ENCODE results near the gene CCND1. TPM values are rescaled to one million over a fixed set of nuclear protein-coding genes. Genes with fewer than 3 reads are reported as not detected.

Gene CCND1
- total and polyA plus RNA-seq, 2 of the 8 experiments (the other 6 are each of a cell fraction or from before 2014, with no cell fraction given) = 64.5 to 170 TPM

DNA sequence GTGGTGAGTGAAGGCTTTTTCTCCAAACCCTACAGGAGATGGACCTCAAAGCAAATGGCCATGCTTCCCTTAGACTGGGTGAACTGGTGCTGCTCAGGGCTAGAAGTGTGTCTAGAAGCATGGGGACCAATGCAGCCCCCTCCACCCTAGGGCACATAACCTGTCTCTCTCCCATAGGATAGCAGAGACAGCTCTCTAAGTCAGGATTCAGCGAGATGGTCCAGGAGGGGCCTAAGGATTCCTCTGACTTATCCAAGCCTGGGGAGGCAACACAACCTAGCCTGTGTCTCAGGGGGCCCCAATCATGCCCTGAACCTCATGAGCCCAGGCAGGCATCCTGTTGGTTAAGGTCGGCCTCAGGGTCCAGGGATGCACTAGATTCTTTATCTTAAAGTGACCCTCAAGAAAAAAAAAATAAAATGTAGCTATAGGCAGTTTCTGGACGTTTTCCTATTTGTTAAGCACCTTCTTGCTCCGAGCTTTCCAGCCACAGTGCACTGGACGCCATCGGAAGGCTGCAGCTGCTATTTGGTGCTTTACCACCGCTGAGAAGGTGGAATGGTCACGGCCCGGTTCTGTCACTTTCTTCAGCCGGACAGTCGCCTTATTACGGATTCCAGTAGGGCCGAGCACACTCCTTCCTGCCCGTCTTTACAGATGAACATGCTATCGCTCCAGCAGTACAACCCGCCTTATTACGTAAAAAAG lies 5.0 kb upstream of the CCND1 start:
- ChIA-PET POLR2A (ENCODE audit: partially characterized antibody) (interaction anchor here (0.6 to 13.2 kb wide), 8 partner anchors 14 to 309 kb away, joined by 3 to 197 read pairs (median 4); no protein-coding TSS in a partner anchor), CTCF (ENCODE audit: partially characterized antibody) (interaction anchor here (0.6 kb wide), 2 partner anchors 193 to 349 kb away, joined by 3 read pairs; no protein-coding TSS in a partner anchor)
- DNase-seq (ENCODE audit: low read depth in 1 of 2, low spot score in 2 of 2) (no peak), FAIRE-seq (no peak)
- 0 out of 2 replicates have a peak overlapping the region, but pooled peaks have one; percentile 61 for H2BK20ac ChIP-seq (ENCODE audit: low read length)
- H3K4me1 ChIP-seq (replicated peaks in 1 of 4; ENCODE audit: control insufficient read depth in 3 of 4, insufficient read depth in 4 of 4, low read length in 3 of 4) = peaks cover 4 to 17% (median 10%) of the 10 kb centered on the region in 4 experiments
- peaks cover 24% of the 10 kb centered on the region for H3K23me2 ChIP-seq (ENCODE audit: low read depth, low read length)
- no peak overlapping the region for H3K23ac ChIP-seq (ENCODE audit: insufficient read length)
- H3K56ac ChIP-seq (replicated peaks; ENCODE audit: insufficient read length, low read depth, low read length) = no peak overlapping the region
- H3K4me3 ChIP-seq (ENCODE audit: extremely low read depth in 1 of 4, insufficient read depth in 2 of 4, low read depth in 3 of 4, low read length in 4 of 4) = peak overlapping the region; percentile 2 to 97 (median 46); a peak in 6 of 8 replicates
- H3K18ac ChIP-seq (ENCODE audit: extremely low read depth, low read length) = peak overlapping the region; percentile 33
- H2BK120ac ChIP-seq (replicated peaks; ENCODE audit: low read depth, low read length) = no peak overlapping the region
- H4K20me1 ChIP-seq (replicated peaks in 1 of 2; ENCODE audit: control insufficient read depth in 1 of 2, insufficient read depth in 2 of 2, low read length in 2 of 2) = no peaks in the 10 kb centered on the region
- peak overlapping the region in 1 of 4 experiments; percentile 16; a peak in 1 of 7 replicates for H3K9ac ChIP-seq (replicated peaks in 1 of 4; ENCODE audit: extremely low read depth in 1 of 4, low read depth in 3 of 4, low read length in 3 of 4)
- no peak overlapping the region; the same call in 1 of the 2 replicates for H2AK5ac ChIP-seq (ENCODE audit: low read depth, low read length)
- H2AFZ ChIP-seq (ENCODE audit: low read length) = peak overlapping the region; percentile 87; the same call in 1 of the 2 replicates
- H3K4ac ChIP-seq (replicated peaks; ENCODE audit: insufficient read length, low read depth, low read length) = no peak overlapping the region
- peak overlapping the region; percentile 84; the same call in 1 of the 2 replicates for H2BK5ac ChIP-seq (ENCODE audit: low read depth, low read length)
- H3K36me3 ChIP-seq (ENCODE audit: control insufficient read depth in 2 of 4, insufficient read depth in 4 of 4, low read length in 3 of 4) = no peaks in the 10 kb centered on the region
- H3K9me3 ChIP-seq (ENCODE audit: insufficient read depth in 2 of 2, low read depth in 1 of 2, low read length in 1 of 2) = no peaks in the 10 kb centered on the region
- no peak overlapping the region for H4K5ac ChIP-seq (ENCODE audit: insufficient read length, low read depth, low read length)
- peak overlapping the region; percentile 6 for H2BK15ac ChIP-seq (ENCODE audit: low read length)
- no peaks in the 10 kb centered on the region for H3K79me1 ChIP-seq (ENCODE audit: low read depth, low read length)
- no peak overlapping the region for H3K14ac ChIP-seq (ENCODE audit: insufficient read length)
- no peak overlapping the region for H4K91ac ChIP-seq (replicated peaks; ENCODE audit: insufficient read length, low read length)
- peak overlapping the region; percentile 80 to 92 for H3K4me2 ChIP-seq (ENCODE audit: insufficient read depth in 1 of 2, low read depth in 2 of 2, low read length in 2 of 2)
- WGBS, 2 experiments (ENCODE audit: extremely low coverage in 1 of 2, insufficient coverage in 1 of 2, insufficient read length in 1 of 2, insufficient replicate concordance in 2 of 2, low coverage in 1 of 2, low lambda C conversion rate in 2 of 2, missing lambda C conversion rate in 1 of 2) = 24% methylated on average over 17 of the region's 17 CpGs; no CpG with 5 or more reads in 1 of the 2 experiments
- peaks cover 0 to 34% (median 22%) of the 10 kb centered on the region in 4 experiments; a peak in 5 of 7 replicates for H3K27me3 ChIP-seq (replicated peaks in 1 of 4; ENCODE audit: control insufficient read depth in 3 of 4, extremely low read depth in 1 of 4, insufficient read depth in 3 of 4, low read length in 3 of 4)
- no peak overlapping the region for H3K27ac ChIP-seq (ENCODE audit: low read depth, low read length)
- no peaks in the 10 kb centered on the region for H3K79me2 ChIP-seq (ENCODE audit: control insufficient read depth in 1 of 2, insufficient read depth in 2 of 2, low read length in 2 of 2)
- 0 out of 2 replicates have a peak overlapping the region, but pooled peaks have one; percentile 9 for H4K8ac ChIP-seq (ENCODE audit: extremely low read depth, insufficient read depth, low read length)
- peak overlapping the region; percentile 40 for H2BK12ac ChIP-seq (ENCODE audit: low read depth, low read length)
- no peak for TF ChIP-seq BACH1 (IDR thresholded peaks at IDR 0.05; ENCODE audit: low read length)
- TF ChIP-seq JUND (IDR thresholded peaks at IDR 0.05; ENCODE audit: low read length) = no peak
- no peak for TF ChIP-seq SIX5 (IDR thresholded peaks at IDR 0.05; ENCODE audit: low read depth, low read length)
- TF ChIP-seq EZH2 (IDR thresholded peaks at IDR 0.05; ENCODE audit: low read depth, low read length, severe bottlenecking) = no peak
- no peak for TF ChIP-seq NANOG (IDR thresholded peaks at IDR 0.05; ENCODE audit: insufficient read depth, low read depth, low read length, poor library complexity, severe bottlenecking)
- no peak for TF ChIP-seq TAF1 (IDR thresholded peaks at IDR 0.05; ENCODE audit: low read depth, low read length)
- TF ChIP-seq, protein P1, sequence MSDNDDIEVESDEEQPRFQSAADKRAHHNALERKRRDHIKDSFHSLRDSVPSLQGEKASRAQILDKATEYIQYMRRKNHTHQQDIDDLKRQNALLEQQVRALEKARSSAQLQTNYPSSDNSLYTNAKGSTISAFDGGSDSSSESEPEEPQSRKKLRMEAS (IDR thresholded peaks at IDR 0.05) = no peak
- no peak for TF ChIP-seq SRF (IDR thresholded peaks at IDR 0.05; ENCODE audit: low read depth, low read length)
- no peak for TF ChIP-seq SP1 (IDR thresholded peaks at IDR 0.05; ENCODE audit: low read depth, low read length)
- TF ChIP-seq POU5F1 (IDR thresholded peaks at IDR 0.05; ENCODE audit: low read depth, low read length) = no peak
- TF ChIP-seq CTBP2 (IDR thresholded peaks at IDR 0.05; ENCODE audit: borderline replicate concordance, insufficient read depth, insufficient read length, low read length) = no peak
- no peak for TF ChIP-seq ZNF274 (IDR thresholded peaks at IDR 0.05; ENCODE audit: borderline replicate concordance, extremely low read depth, low read length)

Data from H1 (cell line).